OCI-M2 (cell line): ENCODE measurements around the gene PCDH9.

Source experiments
- DNase-seq: peaks from one replicate; lab custom pipeline; 2025; ENCODE audit not compliant: unreplicated experiment; lab: John Stamatoyannopoulos, UW

The PCDH9 gene

GRCh38 chr13:66547685-66548084, 682.5 kb downstream of the PCDH9 start:
- no peak for DNase-seq

GRCh38 chr13:66546534-66547379, 683.4 kb downstream of the PCDH9 start:
- DNase-seq = no peak

GRCh38 chr13:66543780-66544179, 686.4 kb downstream of the PCDH9 start:
- no peak for DNase-seq

- DNase-seq = no peak
Measured at GRCh38 chr13:66537417-66537816, 692.7 kb downstream of the PCDH9 start.

- DNase-seq = no peak
Measured at GRCh38 chr13:66536746-66537145, 693.4 kb downstream of the PCDH9 start.

- DNase-seq = no peak
Measured at GRCh38 chr13:66534561-66534960, 695.6 kb downstream of the PCDH9 start.

- no peak for DNase-seq
Measured at GRCh38 chr13:66532845-66533244, 697.3 kb downstream of the PCDH9 start.

- no peak for DNase-seq
Measured at GRCh38 chr13:66532146-66532545, 698.0 kb downstream of the PCDH9 start.

GRCh38 chr13:66530686-66531085, 699.5 kb downstream of the PCDH9 start:
- DNase-seq = no peak

GRCh38 chr13:66530158-66530557, 700.0 kb downstream of the PCDH9 start:
- no peak for DNase-seq

GRCh38 chr13:66528944-66529576, 701.1 kb downstream of the PCDH9 start:
- DNase-seq = no peak

- DNase-seq = no peak
Measured at GRCh38 chr13:66528180-66528579, 702.0 kb downstream of the PCDH9 start.

- no peak for DNase-seq
Measured at GRCh38 chr13:66520511-66521355, 709.4 kb downstream of the PCDH9 start.

GRCh38 chr13:66519259-66519658, 710.9 kb downstream of the PCDH9 start:
- no peak for DNase-seq

- no peak for DNase-seq
Measured at GRCh38 chr13:66518068-66518467, 712.1 kb downstream of the PCDH9 start.

- DNase-seq = no peak
Measured at GRCh38 chr13:66513728-66514127, 716.4 kb downstream of the PCDH9 start.

GRCh38 chr13:66509175-66509574, 721.0 kb downstream of the PCDH9 start:
- DNase-seq = no peak

GRCh38 chr13:66508153-66508909, 721.8 kb downstream of the PCDH9 start:
- no peak for DNase-seq

GRCh38 chr13:66506979-66507378, 723.2 kb downstream of the PCDH9 start:
- no peak for DNase-seq

- no peak for DNase-seq
Measured at GRCh38 chr13:66506051-66506777, 723.9 kb downstream of the PCDH9 start.
